ENCODE data around the gene RNF157.
A peak's percentile ranks its signal among the peaks of the same experiment; 100 is the strongest.
"Not testable (repeated sequence)": the region's sequence is repeated elsewhere in the genome, so short reads cannot be mapped to it uniquely, and the experiment has no call there.

RNF157 gene

DNA sequence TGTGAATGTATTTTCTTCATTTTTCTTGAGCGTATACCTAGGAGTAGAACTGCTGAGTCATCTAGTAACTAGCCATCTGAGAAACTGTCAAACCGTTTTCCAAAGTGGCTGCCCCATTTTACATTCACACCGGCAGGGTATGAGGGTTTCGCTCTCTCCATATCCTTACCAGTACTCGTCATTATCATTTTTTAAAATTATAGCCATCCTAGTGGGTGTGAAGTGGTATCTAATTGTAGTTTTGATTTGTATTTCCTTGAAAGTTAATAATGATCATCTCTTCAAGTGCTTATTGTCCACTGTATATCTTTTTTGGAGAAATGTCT lies 6.0 kb downstream of the RNF157 start:
- DNase-seq (ENCODE audit: low read depth in 2 of 2) = no peak

DNA sequence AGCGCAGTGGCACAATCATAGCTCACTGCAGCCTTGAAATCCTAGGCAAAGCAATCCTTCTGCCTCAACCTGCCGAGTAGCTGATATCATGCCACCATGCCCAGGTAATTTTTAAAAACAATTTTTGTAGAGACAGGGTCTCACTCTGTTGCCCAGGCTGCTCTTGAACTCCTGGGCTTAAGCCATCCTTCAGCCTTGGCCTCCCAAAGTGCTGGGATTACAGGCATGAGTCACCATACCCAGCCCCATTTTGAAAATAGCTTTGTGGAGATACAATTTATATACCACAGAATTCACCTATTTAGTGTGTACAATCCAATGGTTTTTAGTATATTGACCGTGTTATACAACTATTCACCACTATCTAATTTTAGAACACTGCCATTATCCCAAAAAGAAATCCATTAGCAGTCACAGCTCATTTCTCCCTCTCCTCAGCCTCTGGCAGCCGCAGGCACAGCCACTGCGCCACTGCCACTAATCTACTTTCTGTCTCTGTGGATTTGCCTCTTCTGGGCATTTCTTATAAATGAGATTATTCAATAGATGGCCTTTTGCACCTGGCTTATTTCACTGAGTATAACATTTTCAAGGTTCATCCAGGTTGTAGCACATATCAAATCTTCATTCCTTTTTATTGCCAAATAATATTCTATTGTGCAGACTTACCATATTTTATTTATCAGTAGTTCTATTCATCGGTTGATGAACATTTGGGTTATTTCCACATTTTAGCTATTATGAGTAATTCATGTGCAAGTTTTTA lies 6.5 kb downstream of the RNF157 start:
- DNase-seq (ENCODE audit: low read depth in 2 of 2) = no peak

DNA sequence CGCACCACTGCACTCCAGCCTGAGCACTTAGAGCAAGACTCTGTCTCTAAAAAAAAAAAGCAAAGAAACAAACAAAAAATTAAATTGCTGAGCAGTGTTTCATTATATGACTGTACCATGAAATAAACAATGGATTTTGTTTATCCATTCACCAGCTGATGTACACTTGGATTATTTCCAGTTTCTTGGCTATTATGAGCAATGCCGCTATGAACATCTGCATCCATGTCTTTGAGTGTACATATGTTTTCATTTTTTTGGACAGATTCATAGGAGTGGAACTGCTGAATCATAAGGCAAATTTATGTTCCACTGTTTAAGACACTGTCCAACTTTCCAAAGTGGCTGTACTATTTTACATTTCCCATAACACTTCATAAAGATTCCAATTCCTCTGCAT lies 8.0 kb downstream of the RNF157 start:
- DNase-seq (ENCODE audit: low read depth in 2 of 2) = no peak

DNA sequence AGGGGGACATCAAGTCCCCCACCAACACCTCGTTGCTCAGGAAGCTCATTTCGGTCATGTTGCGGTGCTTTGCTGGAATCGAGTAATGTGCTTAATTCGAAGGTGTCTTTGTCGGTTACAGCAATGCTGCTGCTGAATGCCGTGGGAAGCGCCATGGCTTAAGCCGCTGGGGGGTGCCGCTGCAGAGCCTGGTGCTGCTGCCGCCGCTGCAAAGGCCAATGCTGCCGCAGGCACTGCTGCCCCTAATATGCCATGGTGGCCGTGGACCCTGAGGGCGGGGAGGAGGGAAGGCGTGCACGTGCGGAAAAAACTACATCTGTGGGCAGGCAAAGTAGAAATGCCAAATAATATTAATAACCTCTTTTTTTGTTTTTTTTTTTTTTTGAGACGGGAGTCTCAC lies 13.5 kb downstream of the RNF157 start:
- not testable (repeated sequence) for DNase-seq (ENCODE audit: low read depth in 2 of 2)

DNA sequence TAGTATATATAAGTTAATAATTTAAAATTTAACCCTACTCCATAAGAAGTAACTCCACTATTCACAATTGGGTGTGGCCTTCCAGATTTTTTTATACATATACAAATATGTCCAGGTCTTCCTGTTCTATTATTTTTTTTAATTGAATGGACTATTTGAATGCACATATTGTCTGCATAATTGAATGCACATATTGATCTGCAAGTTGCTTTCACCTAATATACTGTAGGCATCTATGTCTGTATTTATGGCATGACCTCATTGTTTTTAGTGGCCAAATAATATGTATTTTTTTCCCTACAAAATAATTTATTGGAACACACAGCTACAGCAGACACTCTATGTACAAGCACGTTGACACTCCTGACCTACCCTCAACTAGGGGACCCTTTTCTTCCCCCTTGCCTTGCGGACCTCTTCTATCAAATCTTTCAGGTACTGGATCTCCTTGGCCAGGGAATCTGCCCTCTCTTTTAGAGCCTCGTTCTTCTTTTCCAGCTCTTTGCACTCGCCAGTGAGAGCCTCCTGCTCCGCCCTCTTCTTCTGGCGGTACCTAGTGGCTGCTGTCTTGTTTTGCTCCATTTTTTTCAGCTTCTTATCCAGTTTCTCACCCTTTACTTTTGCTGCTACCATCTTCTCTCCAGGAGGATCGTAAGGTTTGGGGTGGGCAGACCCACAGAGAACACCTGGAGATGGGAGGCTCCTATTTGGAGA lies 14.8 kb downstream of the RNF157 start:
- not testable (repeated sequence) for DNase-seq (ENCODE audit: low read depth in 2 of 2)

DNA sequence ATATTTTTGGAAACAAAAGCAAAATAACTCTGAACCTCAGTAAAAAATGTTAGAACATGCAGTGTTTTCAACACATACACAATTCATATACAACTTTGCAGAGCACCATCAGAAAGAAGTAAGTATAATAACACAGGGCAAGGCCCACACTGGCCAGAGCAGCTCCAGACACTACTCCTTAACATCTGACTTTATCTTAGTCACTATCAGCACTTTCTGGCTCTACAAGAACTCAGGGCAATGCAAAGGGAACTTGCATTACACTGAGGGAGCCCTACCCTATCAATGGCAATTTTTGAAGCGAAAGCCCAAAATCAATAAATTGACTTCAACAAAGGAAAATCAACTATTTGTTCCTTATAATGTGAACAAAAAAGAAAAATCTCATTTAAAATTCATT lies 16.5 kb downstream of the RNF157 start:
- DNase-seq (ENCODE audit: low read depth in 2 of 2) = no peak

DNA sequence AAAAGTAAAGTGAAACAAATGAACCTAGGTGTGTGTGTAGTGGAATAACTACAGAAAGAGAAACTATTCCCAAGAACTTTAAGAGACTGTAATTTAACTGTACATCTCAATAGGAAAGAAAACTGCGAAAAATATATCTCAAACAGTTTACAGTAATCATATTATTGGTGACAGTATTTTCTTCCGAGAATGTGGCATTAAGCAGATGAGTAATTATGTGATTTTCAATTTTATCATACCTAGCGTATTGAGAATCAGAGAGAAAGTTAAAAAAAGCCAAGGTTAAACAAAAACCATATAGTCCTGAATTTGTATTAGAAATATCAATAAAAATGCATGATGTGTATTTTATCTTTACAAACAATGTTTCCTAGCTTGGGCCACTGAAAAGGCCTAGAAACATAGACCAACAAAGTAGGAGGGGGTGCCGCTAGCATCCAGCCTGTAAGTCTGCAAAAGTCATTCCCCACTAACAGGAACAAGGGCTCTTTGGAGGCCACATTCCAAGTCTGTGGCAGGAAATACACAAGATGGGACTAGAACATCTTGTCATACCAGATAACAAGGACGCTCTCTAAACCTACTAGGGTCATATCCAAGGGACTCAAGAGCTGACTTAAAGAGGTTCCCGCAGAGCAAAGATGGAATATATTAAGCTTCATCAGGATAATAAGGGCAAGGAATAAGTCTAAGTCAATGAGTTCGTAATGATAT lies 20.5 kb downstream of the RNF157 start:
- no peak for DNase-seq (ENCODE audit: low read depth in 2 of 2)

DNA sequence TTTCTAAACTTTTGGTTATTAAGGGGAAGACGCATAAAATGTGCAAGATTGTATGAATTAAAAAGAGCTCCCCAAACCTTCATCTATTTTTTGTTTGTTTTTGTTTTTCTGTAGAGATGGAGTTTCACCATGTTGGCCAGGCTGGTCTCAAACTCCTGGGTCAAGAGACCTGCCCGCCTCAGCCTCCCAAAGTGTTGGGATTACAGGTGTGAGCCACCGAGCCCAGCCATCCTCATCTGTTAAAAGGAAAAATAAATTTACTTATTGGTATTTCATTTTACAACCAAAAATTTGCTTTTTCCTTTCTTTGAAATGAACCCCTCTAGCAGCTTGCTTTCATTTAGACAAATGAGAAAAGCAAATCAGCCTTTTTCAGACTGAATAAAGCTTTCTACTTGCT lies 23.2 kb downstream of the RNF157 start:
- no peak for DNase-seq (ENCODE audit: low read depth in 2 of 2)

DNA sequence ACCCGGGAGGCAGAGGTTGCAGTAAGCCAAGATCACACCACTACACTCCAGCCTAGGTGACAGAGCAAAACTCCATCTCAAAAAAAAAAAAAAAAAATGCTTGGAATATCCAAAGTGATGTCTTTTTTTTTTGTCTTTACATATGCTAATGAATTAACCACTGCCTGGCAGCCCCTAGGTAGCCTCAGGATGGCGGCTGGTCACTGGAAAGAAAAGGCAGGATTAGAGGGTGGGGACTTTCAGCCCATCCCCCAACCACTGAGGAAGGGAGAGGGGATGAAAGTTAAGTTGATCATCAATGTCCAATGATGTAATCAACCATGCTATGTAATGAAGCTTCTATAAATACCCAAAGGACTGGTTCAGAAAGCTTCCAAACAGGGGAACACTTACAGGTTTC lies 26.8 kb downstream of the RNF157 start:
- DNase-seq (ENCODE audit: low read depth in 2 of 2) = no peak

DNA sequence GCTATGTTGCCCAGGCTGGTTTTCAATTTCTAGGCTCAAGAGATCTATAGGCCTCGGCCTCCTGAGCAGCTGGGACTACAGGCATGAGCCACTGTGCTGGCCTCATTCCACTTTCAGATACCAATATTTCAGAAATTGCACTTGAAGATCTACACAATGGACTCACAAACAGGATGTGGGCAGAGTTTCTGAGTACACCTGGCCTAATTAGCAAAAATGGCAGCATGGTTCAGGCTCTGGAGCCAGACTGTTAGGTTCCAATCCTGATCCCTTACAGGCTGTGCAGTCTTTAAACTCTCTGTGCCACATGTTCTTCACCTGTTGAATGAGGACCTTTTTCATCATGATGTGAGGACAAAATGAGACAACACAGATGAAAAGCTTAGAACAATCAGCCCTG lies 32.2 kb downstream of the RNF157 start:
- DNase-seq (ENCODE audit: low read depth in 2 of 2) = no peak

DNA sequence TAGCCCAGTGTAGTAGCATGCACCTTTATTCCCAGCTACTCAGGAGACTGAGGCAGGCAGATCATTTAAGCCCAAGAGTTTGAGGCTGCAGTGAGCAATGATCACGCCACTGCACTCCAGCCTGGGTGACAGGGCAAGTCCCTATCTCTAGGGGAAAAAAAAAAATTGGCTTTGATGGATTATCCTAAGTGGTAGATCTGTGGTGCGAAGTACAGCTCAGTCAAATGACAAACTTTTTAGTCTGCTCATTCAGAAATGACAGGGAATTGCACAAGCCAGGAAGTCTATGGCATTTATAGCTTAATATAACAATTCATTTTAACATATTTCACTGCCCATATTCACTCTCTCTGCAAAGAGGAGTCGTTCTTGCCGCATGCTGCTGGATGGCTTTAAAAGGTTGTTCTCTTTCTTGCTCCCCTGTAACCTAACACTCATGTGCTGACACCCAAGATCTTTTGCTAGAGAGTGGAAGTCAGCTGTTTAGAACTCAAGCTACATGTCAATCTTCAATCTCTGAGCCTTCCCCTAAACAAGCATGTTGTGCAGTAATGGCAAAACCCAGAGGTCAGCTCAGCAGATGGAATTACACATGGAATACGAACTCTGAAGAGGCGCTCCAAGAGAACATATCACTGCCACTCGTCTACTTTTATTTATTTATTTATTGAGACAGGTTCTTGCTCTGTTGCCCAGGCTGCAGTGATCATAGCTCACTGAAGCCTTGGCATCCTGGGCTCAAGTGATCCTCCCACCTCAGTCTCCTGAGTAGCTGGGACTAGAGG lies 32.8 kb downstream of the RNF157 start:
- no peak for DNase-seq (ENCODE audit: low read depth in 2 of 2)

DNA sequence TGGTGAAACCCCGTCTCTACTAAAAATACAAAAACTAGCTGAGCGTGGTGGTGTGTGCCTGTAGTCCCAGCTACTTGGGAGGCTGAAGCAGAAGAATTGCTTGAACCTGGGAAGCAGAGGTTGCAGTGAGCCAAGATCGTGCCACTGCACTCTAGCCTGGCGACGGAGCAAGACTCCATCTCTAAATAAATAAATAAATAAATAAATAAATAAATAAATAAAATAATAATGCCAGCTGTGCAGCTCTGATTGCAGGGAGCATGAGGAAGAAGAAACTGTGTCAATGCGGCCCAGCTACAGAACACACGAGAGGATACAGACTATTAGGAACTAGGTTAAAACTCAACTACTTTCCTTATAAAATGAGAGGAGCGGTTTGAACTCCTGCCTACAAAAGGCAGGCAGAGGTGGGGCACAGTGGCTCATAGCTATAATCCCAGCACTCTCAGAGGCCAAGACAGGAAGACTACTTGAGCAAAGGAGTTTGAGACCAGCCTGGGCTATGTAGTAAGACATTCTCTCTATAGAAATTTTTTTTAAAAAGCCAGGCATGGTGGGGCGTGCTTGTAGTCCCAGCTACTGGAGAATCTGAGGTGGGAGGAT lies 34.6 kb downstream of the RNF157 start:
- not testable (repeated sequence) for DNase-seq (ENCODE audit: low read depth in 2 of 2)

DNA sequence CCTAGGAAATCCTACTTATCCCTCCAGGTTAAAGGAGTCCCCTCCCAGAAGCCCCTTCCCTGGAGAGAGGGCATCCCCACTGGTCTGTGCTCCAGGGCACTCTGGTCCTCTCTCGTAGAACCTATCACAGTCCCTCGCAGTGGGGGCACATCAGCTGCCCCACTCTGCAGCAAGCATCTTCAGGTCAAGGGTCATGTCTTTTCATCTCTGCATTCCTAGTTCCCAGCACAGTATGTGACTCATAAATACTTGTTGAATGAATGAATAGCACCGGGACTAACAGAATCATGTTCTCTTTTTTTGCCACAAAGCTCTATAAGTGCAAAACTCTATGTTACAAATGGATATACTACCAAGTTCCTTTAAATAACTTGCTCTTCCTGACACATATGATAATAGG lies 36.0 kb downstream of the RNF157 start:
- no peak for DNase-seq (ENCODE audit: low read depth in 2 of 2)

DNA sequence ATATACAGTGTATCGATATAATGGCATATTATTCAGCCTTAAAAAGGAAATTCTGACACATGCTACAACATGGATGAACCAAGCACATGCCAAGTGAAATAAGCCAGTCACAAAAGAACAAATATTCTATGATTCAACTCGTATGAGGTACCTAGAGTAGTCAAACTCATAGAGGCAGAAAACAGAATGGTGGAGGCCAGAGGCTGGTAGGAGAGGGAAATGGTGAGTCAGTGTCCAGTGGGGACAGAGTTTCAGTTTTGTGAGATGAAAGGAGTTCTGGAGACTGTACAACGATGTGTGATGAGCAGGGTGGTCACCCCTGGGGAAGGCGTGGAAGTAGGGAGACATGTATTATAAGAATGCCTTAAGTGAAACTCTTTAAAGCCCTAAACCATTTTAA lies 39.9 kb downstream of the RNF157 start:
- no peak for DNase-seq (ENCODE audit: low read depth in 2 of 2)

DNA sequence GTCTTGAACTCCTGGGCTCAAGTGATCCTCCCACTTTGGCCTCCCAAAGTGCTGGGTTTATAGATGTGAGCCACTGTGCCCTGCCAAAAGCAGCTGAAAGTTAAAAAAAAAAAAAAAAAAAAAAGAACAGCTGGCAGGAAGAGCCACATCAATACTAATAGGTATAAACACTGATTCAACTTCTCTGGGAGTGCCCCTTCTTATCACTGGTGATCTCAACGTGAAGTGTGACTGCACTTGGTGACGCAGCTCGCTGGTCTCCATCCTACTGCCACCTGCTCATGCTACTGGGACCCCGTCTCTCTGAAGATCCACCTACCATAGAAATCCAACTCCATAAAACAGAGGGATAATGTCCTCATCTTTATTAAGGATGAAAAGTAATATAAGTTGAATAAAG lies 40.8 kb downstream of the RNF157 start:
- DNase-seq (ENCODE audit: low read depth in 2 of 2) = peak; percentile 31 to 40

DNA sequence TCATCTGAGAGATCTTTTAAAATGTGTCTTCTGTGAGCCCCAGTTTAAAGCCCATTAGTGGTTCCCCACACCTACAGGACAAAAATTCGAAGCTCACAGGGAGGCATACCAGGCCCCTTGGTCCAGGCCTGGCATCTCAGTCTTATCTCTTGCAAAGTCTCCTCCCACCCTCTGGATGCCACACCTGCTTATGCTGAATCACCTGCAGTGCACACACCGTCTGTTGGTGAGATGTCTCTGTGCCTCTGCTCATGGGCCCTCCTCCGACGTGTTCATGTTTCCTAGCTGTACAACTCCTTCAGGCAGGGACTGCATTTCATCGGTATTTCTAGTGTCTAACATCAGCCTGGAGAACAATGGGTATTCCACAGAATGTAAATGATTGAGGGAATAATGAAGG lies 41.6 kb downstream of the RNF157 start:
- no peak for DNase-seq (ENCODE audit: low read depth in 2 of 2)

DNA sequence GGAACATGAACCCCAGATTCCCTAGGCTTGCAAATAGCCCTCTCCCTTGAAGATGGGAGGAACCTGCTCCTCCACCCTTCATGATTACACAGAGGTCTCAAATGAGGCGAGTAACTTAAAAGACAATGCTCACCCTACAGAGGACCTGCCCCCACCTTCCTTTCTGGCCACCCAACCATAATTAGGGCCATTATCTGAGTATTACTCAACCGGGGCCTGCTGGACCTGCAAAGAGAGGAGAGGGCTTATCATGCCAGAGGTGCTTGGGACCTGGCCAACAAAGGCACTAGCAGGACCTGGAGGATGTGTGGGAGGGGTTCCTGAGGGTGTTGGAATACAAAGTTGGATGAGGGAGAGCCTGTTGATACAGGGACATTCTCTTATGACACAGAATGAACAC lies 42.4 kb downstream of the RNF157 start:
- DNase-seq (ENCODE audit: low read depth in 2 of 2) = no peak

DNA sequence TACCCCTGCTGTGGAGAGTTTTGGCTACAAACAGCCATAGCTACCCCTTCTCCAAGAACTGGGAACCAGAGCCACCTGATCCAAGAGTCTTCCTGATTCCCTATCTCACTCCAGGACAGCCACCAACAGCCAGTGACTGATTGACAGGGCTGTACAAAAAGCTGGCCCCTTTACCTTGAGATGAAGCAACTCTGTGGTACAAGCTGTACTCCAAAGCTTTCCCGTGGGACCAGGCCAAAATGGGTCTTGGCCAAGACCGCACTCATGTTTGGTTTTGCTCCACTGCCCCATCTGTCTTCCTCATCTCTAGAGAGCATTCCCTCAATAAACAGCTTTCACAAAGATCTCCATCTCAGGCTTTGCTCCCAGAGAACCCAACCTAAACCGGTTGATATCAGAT lies 43.6 kb downstream of the RNF157 start:
- no peak for DNase-seq (ENCODE audit: low read depth in 2 of 2)

DNA sequence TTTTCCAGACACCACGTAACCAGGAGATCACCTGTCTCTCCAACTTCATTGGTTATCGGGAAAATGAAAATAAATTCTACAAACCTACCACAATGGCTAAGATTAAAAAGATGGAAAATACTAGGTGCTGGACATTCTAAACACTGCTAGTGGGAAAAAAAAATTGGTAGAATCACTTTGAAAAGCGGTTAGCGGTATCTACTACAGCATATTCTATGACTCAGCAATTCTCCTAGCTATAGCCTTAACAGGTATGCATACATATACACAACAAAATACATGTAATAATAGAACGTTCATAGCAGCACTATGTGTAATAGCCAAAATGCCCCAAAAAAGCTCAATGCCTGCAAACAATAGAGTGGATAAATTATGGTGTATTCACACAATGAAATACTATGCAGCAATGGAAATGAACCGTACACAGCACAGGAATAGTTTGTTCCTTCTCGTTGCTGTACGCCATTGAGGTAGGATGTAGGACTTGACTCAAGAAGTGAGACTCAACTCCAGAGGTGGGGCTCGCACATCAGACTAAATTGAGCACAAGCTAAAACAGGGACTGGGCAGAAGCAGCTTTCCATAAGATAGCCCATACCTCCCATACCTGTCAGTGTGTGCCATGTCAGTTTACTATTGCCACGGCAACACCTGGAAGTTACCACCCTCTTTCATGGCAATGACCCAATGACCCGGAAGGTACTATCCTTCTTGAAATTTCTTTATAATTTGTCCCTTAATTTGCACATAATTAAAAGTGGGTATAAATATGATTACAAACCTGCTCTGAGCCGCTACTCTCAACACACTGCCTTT lies 44.8 kb downstream of the RNF157 start:
- no peak for DNase-seq (ENCODE audit: low read depth in 2 of 2)

DNA sequence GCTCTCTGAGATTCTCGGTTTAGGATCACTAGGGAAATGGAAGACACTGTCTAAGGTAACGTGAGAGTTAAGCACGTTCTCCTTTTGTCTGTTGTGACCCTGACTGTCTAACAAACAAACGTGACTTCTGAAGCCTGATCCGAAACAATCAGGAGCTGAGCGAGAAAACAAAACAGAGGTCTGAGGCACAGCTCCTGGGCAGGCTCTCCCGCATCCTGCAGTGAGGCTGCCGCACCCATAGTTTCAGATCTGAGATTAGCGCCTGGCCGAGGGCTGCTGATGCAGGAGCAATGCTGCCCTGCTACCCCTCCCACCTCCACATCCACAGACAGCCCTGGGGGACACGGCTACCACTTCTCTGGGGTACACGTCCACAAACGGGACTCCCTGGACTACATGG lies 46.7 kb downstream of the RNF157 start:
- DNase-seq (ENCODE audit: low read depth in 2 of 2) = no peak

DNA sequence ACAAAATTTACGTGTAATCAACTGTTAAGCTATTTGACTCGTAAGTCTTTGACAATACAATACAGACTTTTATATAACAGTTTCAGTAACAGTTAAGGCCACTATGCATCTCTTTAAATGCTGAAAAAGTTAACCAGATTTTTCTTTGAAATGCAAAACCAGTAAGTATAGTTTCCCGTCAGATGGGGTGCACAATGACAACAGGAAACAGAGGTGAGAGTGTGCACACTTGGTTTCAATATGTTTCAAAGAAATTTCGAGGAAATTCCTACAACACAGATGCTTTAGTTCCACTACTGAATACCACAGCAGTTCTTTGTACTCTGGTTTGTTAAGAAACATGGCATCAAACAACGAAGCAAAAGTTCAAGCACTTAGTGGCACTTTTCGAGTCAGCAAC lies 48.4 kb downstream of the RNF157 start:
- DNase-seq (ENCODE audit: low read depth in 2 of 2) = peak in 1 of 2 donors; percentile 36

All from stimulated activated CD4-positive, alpha-beta T cell treated with anti-CD3 and anti-CD28 coated beads, Interleukin-1b, Interleukin-23, amount 100 ng/mL, for 4 hours (primary cell).